HL-60/S4 treated with retinoic acid at 250 ng/mL for 4 days and 3 days (cell line): ENCODE data around the gene FCGR2B.
"Not testable (repeated sequence)": the region's sequence is repeated elsewhere in the genome, so short reads cannot be mapped to it uniquely, and the experiment has no call there.

ENCODE experiments used
- in situ Hi-C: fragments of 300-500 bp; cut with MboI; formaldehyde crosslinking; loops from 2 replicates; pipeline ENCODE4 v1.7.0; 2022; ENCODE audit warnings: low sequenced_read_pairs

Gene FCGR2B

GRCh38 chr1:161647507-161648360 lies 15.2 kb upstream of the FCGR2B start:
- in situ Hi-C loops: not testable (repeated sequence)

GRCh38 chr1:161653541-161653940 lies 9.4 kb upstream of the FCGR2B start:
- in situ Hi-C loops: not testable (repeated sequence)

GRCh38 chr1:161653971-161654370 lies 9.0 kb upstream of the FCGR2B start:
- in situ Hi-C loops: not testable (repeated sequence)

GRCh38 chr1:161658524-161658923 lies 4.4 kb upstream of the FCGR2B start:
- in situ Hi-C loops: not testable (repeated sequence)

GRCh38 chr1:161661660-161662311 lies 1.2 kb upstream of the FCGR2B start:
- in situ Hi-C loops: not testable (repeated sequence)

- in situ Hi-C loops: not testable (repeated sequence)
These were observed 626 bp downstream of the FCGR2B start for GRCh38 chr1:161663569-161663968.

GRCh38 chr1:161664689-161665088 lies 1.7 kb downstream of the FCGR2B start:
- in situ Hi-C loops: not testable (repeated sequence)

GRCh38 chr1:161671045-161672020 lies 8.4 kb downstream of the FCGR2B start:
- in situ Hi-C loops: not testable (repeated sequence)

- in situ Hi-C loops: not testable (repeated sequence)
These were observed 10.5 kb downstream of the FCGR2B start for GRCh38 chr1:161673437-161673836.

- in situ Hi-C loops: not testable (repeated sequence)
These were observed 11.5 kb downstream of the FCGR2B start for GRCh38 chr1:161674447-161674846.

- in situ Hi-C loops: not testable (repeated sequence)
These were observed 12.0 kb downstream of the FCGR2B start for GRCh38 chr1:161674908-161675307.

- in situ Hi-C loops: no loop called here
These were observed 13.5 kb downstream of the FCGR2B start for GRCh38 chr1:161676441-161676840.

- in situ Hi-C loops: no loop called here
These were observed 14.2 kb downstream of the FCGR2B start for GRCh38 chr1:161676958-161677689.

- in situ Hi-C loops: no loop called here
These were observed 15.6 kb downstream of the FCGR2B start for GRCh38 chr1:161678500-161678899.

GRCh38 chr1:161681879-161682278 lies 18.9 kb downstream of the FCGR2B start:
- in situ Hi-C loops: no loop called here

- in situ Hi-C loops: no loop called here
These were observed 26.0 kb downstream of the FCGR2B start for GRCh38 chr1:161688946-161689345.

- in situ Hi-C loops: no loop called here
These were observed 28.9 kb downstream of the FCGR2B start for GRCh38 chr1:161691846-161692245.

- in situ Hi-C loops: not testable (repeated sequence)
These were observed 30.2 kb downstream of the FCGR2B start for GRCh38 chr1:161693020-161693712.

GRCh38 chr1:161698302-161698701 lies 35.4 kb downstream of the FCGR2B start:
- in situ Hi-C loops: not testable (repeated sequence)

- in situ Hi-C loops: no loop called here
These were observed 39.3 kb downstream of the FCGR2B start for GRCh38 chr1:161702250-161702649.
